ENCODE results near the gene DPP9.

DNA sequence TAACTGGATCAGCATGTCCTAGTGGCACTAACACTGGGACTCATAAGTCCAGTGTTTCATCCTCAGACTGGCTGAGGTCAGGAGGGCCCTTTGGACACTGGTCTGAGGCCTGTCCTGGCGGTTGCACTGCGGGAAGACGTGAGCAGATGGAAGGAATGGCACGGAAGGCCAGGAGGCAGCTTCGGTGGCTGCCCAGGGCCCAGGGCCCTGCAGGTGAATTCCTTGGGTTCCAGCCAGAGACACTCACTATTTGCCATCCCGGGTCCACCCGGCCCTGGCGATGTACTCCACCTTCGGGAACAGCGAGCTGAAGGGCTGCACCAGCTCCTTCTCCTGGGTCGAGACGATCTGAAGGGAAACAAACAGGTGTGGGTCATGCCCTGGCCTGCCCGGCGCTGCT lies 26.3 kb downstream of the DPP9 start:
- TF ChIP-seq CTCF (IDR thresholded peaks at IDR 0.05; ENCODE audit: low read depth, low read length) (no peak), EZH2phosphoT487 (IDR thresholded peaks at IDR 0.05; ENCODE audit: low read depth) (no peak)
